Measurements from ENCODE around the gene GPR55. TPM values are rescaled to one million over a fixed set of nuclear protein-coding genes. Genes with fewer than 3 reads are reported as not detected.

GPR55 gene
- total RNA-seq, 2 donors from 2014 or later: not detected

GRCh38 chr2:230903231-230904150 lies 21.6 kb downstream of the GPR55 start:
- H3K4me1 ChIP-seq (ENCODE audit: control insufficient read depth in 1 of 2, low read depth in 2 of 2): no peaks in the 10 kb centered on the region
- no peak overlapping the region for H3K4me3 ChIP-seq
- DNase-seq (ENCODE audit: low spot score) (no peak), ATAC-seq (ENCODE audit: insufficient number of reproducible peaks, low FRiP score, low read depth) (no peak)
- H3K27ac ChIP-seq: no peak overlapping the region
- H3K27me3 ChIP-seq (replicated peaks; ENCODE audit: insufficient read depth): no peaks in the 10 kb centered on the region
- no peaks in the 10 kb centered on the region for H3K36me3 ChIP-seq
- no peaks in the 10 kb centered on the region for H3K9me3 ChIP-seq
- TF ChIP-seq, protein P1, sequence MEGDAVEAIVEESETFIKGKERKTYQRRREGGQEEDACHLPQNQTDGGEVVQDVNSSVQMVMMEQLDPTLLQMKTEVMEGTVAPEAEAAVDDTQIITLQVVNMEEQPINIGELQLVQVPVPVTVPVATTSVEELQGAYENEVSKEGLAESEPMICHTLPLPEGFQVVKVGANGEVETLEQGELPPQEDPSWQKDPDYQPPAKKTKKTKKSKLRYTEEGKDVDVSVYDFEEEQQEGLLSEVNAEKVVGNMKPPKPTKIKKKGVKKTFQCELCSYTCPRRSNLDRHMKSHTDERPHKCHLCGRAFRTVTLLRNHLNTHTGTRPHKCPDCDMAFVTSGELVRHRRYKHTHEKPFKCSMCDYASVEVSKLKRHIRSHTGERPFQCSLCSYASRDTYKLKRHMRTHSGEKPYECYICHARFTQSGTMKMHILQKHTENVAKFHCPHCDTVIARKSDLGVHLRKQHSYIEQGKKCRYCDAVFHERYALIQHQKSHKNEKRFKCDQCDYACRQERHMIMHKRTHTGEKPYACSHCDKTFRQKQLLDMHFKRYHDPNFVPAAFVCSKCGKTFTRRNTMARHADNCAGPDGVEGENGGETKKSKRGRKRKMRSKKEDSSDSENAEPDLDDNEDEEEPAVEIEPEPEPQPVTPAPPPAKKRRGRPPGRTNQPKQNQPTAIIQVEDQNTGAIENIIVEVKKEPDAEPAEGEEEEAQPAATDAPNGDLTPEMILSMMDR (IDR thresholded peaks at IDR 0.05): no peak

DNA sequence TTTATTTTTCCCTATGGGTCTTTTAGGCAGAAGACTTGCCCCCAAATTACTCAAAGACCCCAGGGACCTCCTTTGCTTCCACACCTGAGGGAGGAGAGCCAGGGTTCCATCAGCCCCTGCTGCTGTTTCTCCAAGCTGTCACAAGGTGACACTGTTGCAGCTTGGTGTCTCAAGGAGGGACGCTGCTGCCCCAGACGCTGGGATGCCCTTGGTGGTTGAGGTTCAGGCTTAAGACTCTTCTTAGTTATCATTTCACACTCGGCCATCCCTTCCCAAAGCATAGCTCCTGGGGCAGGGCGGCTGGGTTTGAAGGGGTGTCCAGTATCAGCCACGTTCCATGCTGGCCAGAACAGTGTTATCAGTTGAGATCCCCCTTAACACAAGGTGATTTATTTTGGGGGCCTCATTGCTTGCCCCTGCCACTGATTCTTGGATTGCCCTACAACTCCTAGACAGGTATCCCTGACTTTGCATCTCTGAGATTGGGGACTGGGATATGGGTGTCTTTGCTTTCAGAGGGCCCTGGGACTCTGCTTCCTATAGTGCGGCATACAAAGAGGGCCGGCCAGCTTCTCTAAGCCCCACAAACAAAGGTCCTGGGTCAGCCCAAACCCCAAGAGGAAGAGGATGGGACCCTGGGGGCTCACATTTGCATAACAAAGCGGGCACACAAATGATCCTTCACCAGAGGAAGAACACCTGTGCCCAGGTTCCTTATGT lies 22.7 kb downstream of the GPR55 start:
- Histone ChIP-seq H3K4me3 (no peak overlapping the region), H3K27ac (no peak overlapping the region), H3K4me1 (ENCODE audit: control insufficient read depth in 1 of 2, low read depth in 2 of 2) (no peaks in the 10 kb centered on the region), H3K9me3 (no peaks in the 10 kb centered on the region), H3K27me3 (replicated peaks; ENCODE audit: insufficient read depth) (no peaks in the 10 kb centered on the region), H3K36me3 (no peaks in the 10 kb centered on the region)
- TF ChIP-seq, protein P1 (IDR thresholded peaks at IDR 0.05): no peak
- DNase-seq (ENCODE audit: low spot score): no peak
- ATAC-seq (ENCODE audit: insufficient number of reproducible peaks, low FRiP score, low read depth): no peak

DNA sequence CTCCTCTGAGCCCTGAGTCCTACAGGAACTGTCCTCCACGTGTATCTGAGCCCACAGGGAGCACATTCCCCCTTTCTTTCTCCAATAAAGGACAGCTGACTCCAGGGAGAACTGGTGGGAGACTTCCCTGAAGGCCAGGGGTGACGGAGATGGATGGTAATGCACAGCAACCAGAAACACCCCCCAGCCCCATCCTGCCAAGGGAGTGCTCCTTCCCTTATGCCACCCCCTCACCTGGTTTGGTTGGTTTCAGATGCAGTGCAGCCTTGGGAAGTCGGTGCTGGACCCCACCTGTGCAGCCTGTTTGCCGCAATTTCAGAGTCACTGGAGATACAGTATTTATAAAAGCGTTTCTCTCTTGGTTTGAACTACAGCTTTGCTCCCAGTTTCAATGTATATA lies 24.0 kb downstream of the GPR55 start:
- H3K27me3 ChIP-seq (replicated peaks; ENCODE audit: insufficient read depth): no peaks in the 10 kb centered on the region
- no peaks in the 10 kb centered on the region for H3K4me1 ChIP-seq (ENCODE audit: control insufficient read depth in 1 of 2, low read depth in 2 of 2)
- ATAC-seq (ENCODE audit: insufficient number of reproducible peaks, low FRiP score, low read depth) (no peak), DNase-seq (ENCODE audit: low spot score) (no peak)
- no peak overlapping the region for H3K4me3 ChIP-seq
- H3K9me3 ChIP-seq: no peaks in the 10 kb centered on the region
- no peak overlapping the region for H3K27ac ChIP-seq
- H3K36me3 ChIP-seq: no peaks in the 10 kb centered on the region
- TF ChIP-seq, protein P1 (IDR thresholded peaks at IDR 0.05): no peak

DNA sequence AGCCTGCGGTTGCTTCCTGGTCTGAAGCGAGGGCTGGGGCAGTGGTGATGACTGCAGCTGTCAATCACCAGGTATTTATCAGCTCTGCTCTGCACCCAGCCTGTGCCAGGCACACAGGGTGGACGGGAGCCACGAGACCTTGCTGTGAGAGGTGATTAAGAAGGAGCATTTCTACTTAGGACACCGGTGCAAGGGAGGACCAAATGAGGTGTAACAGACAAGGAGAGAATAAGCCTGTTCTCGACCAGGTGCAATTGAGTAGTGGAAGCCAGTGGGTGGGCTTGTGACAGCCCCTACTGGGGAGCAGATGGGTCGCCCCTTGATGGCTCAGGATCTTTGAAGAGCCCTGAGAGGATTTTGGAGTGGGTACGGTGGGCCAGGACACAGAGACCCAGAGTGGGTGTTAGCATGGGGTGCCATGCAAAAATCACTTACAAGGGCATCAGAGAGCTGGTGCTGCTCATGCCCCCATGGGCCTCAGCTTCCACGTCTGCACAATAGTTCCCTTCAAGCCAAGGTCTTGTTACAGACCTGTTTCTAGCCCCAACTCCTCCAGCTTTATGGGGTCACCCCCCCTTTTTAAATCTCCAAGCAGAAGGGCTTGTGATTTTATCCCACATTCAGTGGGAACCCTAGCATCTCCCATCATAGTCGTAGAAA lies 24.6 kb downstream of the GPR55 start:
- no peaks in the 10 kb centered on the region for H3K27me3 ChIP-seq (replicated peaks; ENCODE audit: insufficient read depth)
- DNase-seq (ENCODE audit: low spot score): no peak
- no peaks in the 10 kb centered on the region for H3K36me3 ChIP-seq
- no peak overlapping the region for H3K27ac ChIP-seq
- no peaks in the 10 kb centered on the region for H3K9me3 ChIP-seq
- TF ChIP-seq, protein P1 (IDR thresholded peaks at IDR 0.05): no peak
- H3K4me3 ChIP-seq: no peak overlapping the region
- no peak for ATAC-seq (ENCODE audit: insufficient number of reproducible peaks, low FRiP score, low read depth)
- H3K4me1 ChIP-seq (ENCODE audit: control insufficient read depth in 1 of 2, low read depth in 2 of 2): no peaks in the 10 kb centered on the region

- TF ChIP-seq, protein P1 (IDR thresholded peaks at IDR 0.05): no peak
- no peak overlapping the region for H3K4me3 ChIP-seq
- H3K4me1 ChIP-seq (ENCODE audit: control insufficient read depth in 1 of 2, low read depth in 2 of 2): no peaks in the 10 kb centered on the region
- ATAC-seq (ENCODE audit: insufficient number of reproducible peaks, low FRiP score, low read depth): no peak
- no peak for DNase-seq (ENCODE audit: low spot score)
- no peaks in the 10 kb centered on the region for H3K9me3 ChIP-seq
- H3K36me3 ChIP-seq: no peaks in the 10 kb centered on the region
- H3K27ac ChIP-seq: no peak overlapping the region
- no peaks in the 10 kb centered on the region for H3K27me3 ChIP-seq (replicated peaks; ENCODE audit: insufficient read depth)
Measured at GRCh38 chr2:230899786-230900185, 25.3 kb downstream of the GPR55 start.
